Measurements from ENCODE around the gene TMEM247. TPM values are rescaled to one million over a fixed set of nuclear protein-coding genes. Genes with fewer than 3 reads are reported as not detected.

TMEM247 gene
- total and polyA plus RNA-seq, 4 donors, result not detected

GRCh38 chr2:46436800-46437199, 42.6 kb upstream of the TMEM247 start:
- H3K27me3 ChIP-seq (ENCODE audit: control insufficient read depth in 4 of 4, insufficient read depth in 4 of 4, low read length in 3 of 4), result no peaks in the 10 kb centered on the region
- no peak for DNase-seq (ENCODE audit: low spot score)
- H3K36me3 ChIP-seq (ENCODE audit: control insufficient read depth in 4 of 4, insufficient read depth in 3 of 4, low read depth in 1 of 4, low read length in 3 of 4), result no peaks in the 10 kb centered on the region
- H3K27ac ChIP-seq (ENCODE audit: low read depth in 1 of 2, low read length in 2 of 2), result no peak overlapping the region
- no peak overlapping the region for H3K4me3 ChIP-seq (ENCODE audit: low read depth in 1 of 3, low read length in 3 of 3)
- H3K9ac ChIP-seq (ENCODE audit: low read depth in 1 of 2, low read length in 2 of 2), result no peak overlapping the region
- no peaks in the 10 kb centered on the region for H3K9me3 ChIP-seq (ENCODE audit: control insufficient read depth in 4 of 4, low read length in 3 of 4)
- no peaks in the 10 kb centered on the region for H3K4me1 ChIP-seq (ENCODE audit: control insufficient read depth in 4 of 4, insufficient read depth in 4 of 4, low read length in 3 of 4)
- TF ChIP-seq TAF1 (conservative IDR thresholded peaks at IDR 0.05) (no peak), JUND (IDR thresholded peaks at IDR 0.05) (no peak), SP1 (IDR thresholded peaks at IDR 0.05) (no peak), YY1 (IDR thresholded peaks at IDR 0.05) (no peak), EGR1 (IDR thresholded peaks at IDR 0.05; ENCODE audit: low read depth in 2 of 2) (no peak), GABPA (IDR thresholded peaks at IDR 0.05 in 1 of 2, conservative IDR thresholded peaks at IDR 0.05 in 1 of 2) (no peak), FOXA2 (IDR thresholded peaks at IDR 0.05) (no peak), NR2F2 (IDR thresholded peaks at IDR 0.05) (no peak), FOXA1 (IDR thresholded peaks at IDR 0.05) (no peak), HNF4A (conservative IDR thresholded peaks at IDR 0.05) (no peak), RXRA (IDR thresholded peaks at IDR 0.05) (no peak)
- TF ChIP-seq, protein P1, sequence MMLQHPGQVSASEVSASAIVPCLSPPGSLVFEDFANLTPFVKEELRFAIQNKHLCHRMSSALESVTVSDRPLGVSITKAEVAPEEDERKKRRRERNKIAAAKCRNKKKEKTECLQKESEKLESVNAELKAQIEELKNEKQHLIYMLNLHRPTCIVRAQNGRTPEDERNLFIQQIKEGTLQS (IDR thresholded peaks at IDR 0.05), result no peak
- TF ChIP-seq, protein P2, sequence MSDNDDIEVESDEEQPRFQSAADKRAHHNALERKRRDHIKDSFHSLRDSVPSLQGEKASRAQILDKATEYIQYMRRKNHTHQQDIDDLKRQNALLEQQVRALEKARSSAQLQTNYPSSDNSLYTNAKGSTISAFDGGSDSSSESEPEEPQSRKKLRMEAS (IDR thresholded peaks at IDR 0.05), result no peak
- TF ChIP-seq, protein P3, sequence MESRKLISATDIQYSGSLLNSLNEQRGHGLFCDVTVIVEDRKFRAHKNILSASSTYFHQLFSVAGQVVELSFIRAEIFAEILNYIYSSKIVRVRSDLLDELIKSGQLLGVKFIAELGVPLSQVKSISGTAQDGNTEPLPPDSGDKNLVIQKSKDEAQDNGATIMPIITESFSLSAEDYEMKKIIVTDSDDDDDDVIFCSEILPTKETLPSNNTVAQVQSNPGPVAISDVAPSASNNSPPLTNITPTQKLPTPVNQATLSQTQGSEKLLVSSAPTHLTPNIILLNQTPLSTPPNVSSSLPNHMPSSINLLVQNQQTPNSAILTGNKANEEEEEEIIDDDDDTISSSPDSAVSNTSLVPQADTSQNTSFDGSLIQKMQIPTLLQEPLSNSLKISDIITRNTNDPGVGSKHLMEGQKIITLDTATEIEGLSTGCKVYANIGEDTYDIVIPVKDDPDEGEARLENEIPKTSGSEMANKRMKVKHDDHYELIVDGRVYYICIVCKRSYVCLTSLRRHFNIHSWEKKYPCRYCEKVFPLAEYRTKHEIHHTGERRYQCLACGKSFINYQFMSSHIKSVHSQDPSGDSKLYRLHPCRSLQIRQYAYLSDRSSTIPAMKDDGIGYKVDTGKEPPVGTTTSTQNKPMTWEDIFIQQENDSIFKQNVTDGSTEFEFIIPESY (IDR thresholded peaks at IDR 0.05), result no peak
- TF ChIP-seq, protein P4, sequence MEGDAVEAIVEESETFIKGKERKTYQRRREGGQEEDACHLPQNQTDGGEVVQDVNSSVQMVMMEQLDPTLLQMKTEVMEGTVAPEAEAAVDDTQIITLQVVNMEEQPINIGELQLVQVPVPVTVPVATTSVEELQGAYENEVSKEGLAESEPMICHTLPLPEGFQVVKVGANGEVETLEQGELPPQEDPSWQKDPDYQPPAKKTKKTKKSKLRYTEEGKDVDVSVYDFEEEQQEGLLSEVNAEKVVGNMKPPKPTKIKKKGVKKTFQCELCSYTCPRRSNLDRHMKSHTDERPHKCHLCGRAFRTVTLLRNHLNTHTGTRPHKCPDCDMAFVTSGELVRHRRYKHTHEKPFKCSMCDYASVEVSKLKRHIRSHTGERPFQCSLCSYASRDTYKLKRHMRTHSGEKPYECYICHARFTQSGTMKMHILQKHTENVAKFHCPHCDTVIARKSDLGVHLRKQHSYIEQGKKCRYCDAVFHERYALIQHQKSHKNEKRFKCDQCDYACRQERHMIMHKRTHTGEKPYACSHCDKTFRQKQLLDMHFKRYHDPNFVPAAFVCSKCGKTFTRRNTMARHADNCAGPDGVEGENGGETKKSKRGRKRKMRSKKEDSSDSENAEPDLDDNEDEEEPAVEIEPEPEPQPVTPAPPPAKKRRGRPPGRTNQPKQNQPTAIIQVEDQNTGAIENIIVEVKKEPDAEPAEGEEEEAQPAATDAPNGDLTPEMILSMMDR (IDR thresholded peaks at IDR 0.05; ENCODE audit: low read depth, low read length, missing input control), result no peak

GRCh38 chr2:46438102-46438501, 41.3 kb upstream of the TMEM247 start:
- Histone ChIP-seq H3K9ac (ENCODE audit: low read depth in 1 of 2, low read length in 2 of 2) (no peak overlapping the region), H3K36me3 (ENCODE audit: control insufficient read depth in 4 of 4, insufficient read depth in 3 of 4, low read depth in 1 of 4, low read length in 3 of 4) (no peaks in the 10 kb centered on the region), H3K27ac (ENCODE audit: low read depth in 1 of 2, low read length in 2 of 2) (no peak overlapping the region), H3K9me3 (ENCODE audit: control insufficient read depth in 4 of 4, low read length in 3 of 4) (no peaks in the 10 kb centered on the region), H3K4me3 (ENCODE audit: low read depth in 1 of 3, low read length in 3 of 3) (no peak overlapping the region), H3K27me3 (ENCODE audit: control insufficient read depth in 4 of 4, insufficient read depth in 4 of 4, low read length in 3 of 4) (no peaks in the 10 kb centered on the region), H3K4me1 (ENCODE audit: control insufficient read depth in 4 of 4, insufficient read depth in 4 of 4, low read length in 3 of 4) (peaks cover 0 to 4% (median 0%) of the 10 kb centered on the region in 4 donors)
- WGBS, result 85% methylated on average over 1 of the region's 1 CpG
- no peak for DNase-seq (ENCODE audit: low spot score)
- TF ChIP-seq RAD21 (IDR thresholded peaks at IDR 0.05), result no peak
- TF ChIP-seq HNF4G (IDR thresholded peaks at IDR 0.05), result no peak
- no peak for TF ChIP-seq GABPA (IDR thresholded peaks at IDR 0.05 in 1 of 2, conservative IDR thresholded peaks at IDR 0.05 in 1 of 2)
